ENCODE results near the gene ANKH.
A peak's percentile ranks its signal among the peaks of the same experiment; 100 is the strongest.

The ANKH gene

DNA sequence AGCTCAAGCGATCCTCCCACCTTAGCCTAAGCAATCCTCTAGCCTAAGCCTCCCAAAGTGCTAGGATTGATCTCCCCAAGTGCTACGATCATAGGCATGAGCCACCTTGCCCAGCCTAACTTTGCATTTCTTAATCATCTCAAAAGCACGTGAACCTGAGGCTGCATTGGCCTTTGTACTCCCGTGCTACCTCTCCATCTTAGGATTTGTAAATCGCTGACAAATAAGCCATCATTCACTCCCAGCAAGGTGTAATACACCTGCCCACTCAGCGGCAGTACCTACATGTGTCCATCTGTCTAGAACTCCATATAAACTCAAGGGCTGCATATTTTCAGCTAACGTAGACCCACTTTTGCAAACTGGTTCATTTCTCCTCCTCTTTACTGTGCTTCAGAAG lies 2.8 kb downstream of the ANKH start:
- DNase-seq (ENCODE audit: low spot score), result no peak
- peak overlapping the region in 1 of 2 donors; percentile 18 for H3K27ac ChIP-seq
- peak overlapping the region; percentile 97 for H3K4me3 ChIP-seq
- TF ChIP-seq, protein P1, sequence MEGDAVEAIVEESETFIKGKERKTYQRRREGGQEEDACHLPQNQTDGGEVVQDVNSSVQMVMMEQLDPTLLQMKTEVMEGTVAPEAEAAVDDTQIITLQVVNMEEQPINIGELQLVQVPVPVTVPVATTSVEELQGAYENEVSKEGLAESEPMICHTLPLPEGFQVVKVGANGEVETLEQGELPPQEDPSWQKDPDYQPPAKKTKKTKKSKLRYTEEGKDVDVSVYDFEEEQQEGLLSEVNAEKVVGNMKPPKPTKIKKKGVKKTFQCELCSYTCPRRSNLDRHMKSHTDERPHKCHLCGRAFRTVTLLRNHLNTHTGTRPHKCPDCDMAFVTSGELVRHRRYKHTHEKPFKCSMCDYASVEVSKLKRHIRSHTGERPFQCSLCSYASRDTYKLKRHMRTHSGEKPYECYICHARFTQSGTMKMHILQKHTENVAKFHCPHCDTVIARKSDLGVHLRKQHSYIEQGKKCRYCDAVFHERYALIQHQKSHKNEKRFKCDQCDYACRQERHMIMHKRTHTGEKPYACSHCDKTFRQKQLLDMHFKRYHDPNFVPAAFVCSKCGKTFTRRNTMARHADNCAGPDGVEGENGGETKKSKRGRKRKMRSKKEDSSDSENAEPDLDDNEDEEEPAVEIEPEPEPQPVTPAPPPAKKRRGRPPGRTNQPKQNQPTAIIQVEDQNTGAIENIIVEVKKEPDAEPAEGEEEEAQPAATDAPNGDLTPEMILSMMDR (IDR thresholded peaks at IDR 0.05), result no peak

DNA sequence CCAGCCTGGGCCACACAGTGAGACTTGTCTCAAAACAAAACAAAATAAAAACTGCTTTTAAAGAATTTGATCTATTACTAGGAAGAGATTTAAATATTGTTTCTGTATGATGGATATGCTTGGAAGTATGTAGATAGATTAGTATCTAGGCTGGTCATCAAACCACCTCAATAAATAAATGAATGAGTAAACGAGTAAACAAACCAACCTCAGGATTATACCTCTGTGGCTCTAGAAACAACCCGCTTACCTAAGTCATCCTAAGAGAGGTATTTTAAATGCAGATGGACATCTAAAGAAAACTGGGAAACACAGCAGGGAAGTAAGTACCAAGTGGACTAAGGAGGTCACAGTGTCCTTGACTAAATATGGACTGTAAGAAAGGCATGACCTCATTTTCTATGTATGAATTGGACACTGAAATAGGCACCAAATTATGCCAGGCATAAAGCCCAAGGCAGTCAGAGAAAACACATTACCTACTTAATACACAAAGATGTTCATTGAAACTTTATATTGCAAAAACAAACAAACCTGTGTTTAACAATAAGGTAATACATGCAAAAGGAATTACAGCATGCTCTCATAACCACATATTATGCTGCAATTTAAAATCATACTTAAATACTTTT lies 7.3 kb downstream of the ANKH start:
- DNase-seq (ENCODE audit: low spot score), result no peak
- H3K4me3 ChIP-seq, result no peak overlapping the region
- peak overlapping the region; percentile 45 to 50 for H3K27ac ChIP-seq
- TF ChIP-seq, protein P1 (IDR thresholded peaks at IDR 0.05), result no peak

DNA sequence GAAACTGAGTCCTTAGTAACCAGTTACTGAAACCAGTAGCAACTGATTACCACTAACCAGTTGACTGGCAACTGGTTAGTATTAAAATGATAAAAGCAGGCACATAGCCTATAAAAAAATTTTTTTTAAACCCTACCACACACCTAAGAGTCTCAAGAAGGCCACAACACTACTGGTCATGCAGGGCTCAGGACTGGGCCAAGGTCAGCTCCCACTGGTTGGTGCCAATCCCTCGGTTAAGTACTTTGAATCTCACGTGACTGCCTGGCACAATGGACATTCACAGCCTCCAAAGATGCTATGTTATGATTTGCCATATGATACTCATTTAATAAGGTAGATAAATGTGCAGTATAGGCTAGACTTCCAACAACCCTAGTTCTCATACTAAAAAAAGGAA lies 8.5 kb downstream of the ANKH start:
- TF ChIP-seq, protein P1 (IDR thresholded peaks at IDR 0.05), result no peak
- Histone ChIP-seq H3K27ac (no peak overlapping the region), H3K4me3 (no peak overlapping the region)
- DNase-seq (ENCODE audit: low spot score), result no peak

DNA sequence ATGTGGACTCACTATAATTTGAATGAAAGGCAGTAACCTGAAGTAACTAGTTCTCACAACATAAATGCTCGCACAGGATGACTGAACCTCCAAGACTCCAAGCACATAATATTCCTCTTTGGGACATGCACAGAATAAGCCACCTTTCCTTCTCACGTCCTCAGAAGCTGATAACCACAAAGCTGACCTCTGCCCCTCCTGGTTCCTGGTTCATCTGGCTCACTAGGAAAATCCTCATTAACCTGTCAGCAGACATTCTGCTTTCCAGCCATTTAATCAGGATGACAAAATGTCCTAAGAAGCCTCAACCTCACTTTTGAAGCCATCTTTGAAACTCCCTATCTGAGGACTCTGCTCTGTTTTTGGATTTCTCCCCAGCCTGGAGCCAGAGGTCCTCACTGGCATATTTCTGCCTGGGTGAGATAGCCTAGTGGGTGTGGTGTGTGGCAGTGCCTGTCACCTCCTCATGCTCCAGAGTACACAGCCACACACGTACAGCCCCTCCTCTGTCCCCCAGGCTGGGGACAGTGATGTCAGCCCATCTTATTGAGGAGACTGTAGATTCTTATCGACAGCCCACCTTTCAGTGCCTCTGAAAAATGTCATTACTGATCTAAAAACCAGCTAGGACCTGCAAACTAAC lies 10.3 kb downstream of the ANKH start:
- TF ChIP-seq, protein P1 (IDR thresholded peaks at IDR 0.05), result no peak
- DNase-seq (ENCODE audit: low spot score), result no peak
- H3K27ac ChIP-seq, result no peak overlapping the region
- H3K4me3 ChIP-seq, result no peak overlapping the region

DNA sequence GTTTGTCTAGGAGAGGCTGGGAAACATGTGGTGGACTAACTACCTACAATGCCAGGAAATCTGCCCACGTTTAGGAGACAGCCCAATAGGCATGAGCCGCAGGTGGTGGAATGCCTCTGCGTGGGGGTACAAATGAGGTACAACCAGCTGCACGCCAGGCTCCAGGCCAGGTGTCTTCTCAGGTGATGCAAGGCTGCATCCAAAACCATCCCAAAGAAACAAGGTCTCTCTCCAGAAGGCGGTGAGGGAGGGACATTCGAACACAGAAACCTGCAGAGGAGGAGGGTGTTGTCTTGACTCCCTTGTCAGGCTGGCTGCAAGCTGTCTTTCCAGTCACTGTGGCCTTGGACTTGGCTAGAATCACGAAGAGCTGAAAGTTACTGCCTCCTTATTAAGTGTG lies 11.6 kb downstream of the ANKH start:
- H3K27ac ChIP-seq, result no peak overlapping the region
- H3K4me3 ChIP-seq, result no peak overlapping the region
- DNase-seq (ENCODE audit: low spot score), result no peak
- TF ChIP-seq, protein P1 (IDR thresholded peaks at IDR 0.05), result no peak

DNA sequence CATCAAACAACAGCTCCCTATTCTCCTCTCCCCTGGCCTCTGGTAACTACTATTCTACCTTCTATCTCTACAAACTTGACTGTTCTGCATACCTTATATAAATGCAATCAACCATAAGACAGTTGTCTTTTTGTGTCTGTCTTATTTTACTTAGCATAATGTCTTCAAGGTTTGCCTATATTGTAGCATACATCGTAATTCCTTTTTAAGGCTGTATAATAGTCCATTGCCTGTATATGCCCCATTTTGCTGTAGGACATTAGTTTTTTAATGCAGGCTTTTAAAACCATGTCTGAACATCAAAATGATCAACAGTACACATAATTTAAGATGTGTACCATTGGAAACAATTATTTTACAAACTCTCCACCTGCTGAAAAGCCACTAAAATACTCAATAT lies 12.4 kb downstream of the ANKH start:
- no peak overlapping the region for H3K4me3 ChIP-seq
- no peak overlapping the region for H3K27ac ChIP-seq
- TF ChIP-seq, protein P1 (IDR thresholded peaks at IDR 0.05), result no peak
- no peak for DNase-seq (ENCODE audit: low spot score)

DNA sequence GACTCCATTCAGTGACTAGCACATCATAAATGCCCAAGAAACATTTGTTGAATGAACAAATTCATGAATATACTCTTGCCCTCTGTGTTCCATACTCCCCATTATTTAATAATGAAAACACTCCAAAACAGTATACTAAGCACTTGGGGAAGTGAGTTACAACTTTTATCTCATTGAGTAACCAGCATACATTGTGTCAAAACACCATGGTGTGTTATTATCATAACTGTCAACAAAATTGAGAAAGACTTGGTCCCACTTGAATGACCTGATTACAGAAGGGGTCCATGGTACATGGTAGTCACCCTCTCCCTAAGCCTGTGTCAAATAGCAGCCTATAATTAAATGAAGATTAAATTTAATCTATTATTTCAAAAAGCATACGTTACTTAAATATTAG lies 16.2 kb downstream of the ANKH start:
- TF ChIP-seq, protein P1 (IDR thresholded peaks at IDR 0.05), result no peak
- Histone ChIP-seq H3K4me3 (no peak overlapping the region), H3K27ac (no peak overlapping the region)
- DNase-seq (ENCODE audit: low spot score), result no peak
